ENCODE measurements around the gene FAM156A. TPM values are rescaled to one million over a fixed set of nuclear protein-coding genes. Genes with fewer than 3 reads are reported as not detected.

The FAM156A gene
- total and polyA plus RNA-seq, 7 donors = 3.4 to 9.9 (median 5.7) TPM

DNA sequence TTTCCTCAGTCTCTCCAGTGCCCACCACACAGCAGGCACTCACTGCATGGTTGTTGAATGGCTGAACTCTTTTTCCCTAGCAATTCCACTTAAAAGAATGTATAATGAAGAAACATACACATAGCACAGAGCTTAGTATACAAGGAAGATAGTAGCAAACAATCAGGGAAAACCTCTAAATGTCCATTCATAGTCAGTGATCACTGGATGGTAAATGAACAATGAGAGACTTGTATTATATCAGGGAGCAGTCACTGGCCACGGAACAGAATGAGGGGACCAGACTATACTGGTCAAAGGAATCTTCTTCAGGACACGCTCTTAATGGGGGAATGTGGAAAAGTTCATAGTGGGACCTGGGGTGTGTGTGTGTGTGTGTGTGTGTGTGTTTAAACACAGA, 43.6 kb upstream of the FAM156A start:
- TF ChIP-seq, protein P1, sequence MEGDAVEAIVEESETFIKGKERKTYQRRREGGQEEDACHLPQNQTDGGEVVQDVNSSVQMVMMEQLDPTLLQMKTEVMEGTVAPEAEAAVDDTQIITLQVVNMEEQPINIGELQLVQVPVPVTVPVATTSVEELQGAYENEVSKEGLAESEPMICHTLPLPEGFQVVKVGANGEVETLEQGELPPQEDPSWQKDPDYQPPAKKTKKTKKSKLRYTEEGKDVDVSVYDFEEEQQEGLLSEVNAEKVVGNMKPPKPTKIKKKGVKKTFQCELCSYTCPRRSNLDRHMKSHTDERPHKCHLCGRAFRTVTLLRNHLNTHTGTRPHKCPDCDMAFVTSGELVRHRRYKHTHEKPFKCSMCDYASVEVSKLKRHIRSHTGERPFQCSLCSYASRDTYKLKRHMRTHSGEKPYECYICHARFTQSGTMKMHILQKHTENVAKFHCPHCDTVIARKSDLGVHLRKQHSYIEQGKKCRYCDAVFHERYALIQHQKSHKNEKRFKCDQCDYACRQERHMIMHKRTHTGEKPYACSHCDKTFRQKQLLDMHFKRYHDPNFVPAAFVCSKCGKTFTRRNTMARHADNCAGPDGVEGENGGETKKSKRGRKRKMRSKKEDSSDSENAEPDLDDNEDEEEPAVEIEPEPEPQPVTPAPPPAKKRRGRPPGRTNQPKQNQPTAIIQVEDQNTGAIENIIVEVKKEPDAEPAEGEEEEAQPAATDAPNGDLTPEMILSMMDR (IDR thresholded peaks at IDR 0.05) = no peak
- Histone ChIP-seq H3K27me3 (ENCODE audit: insufficient read depth in 3 of 3, low read length in 2 of 3) (peaks cover 0 to 41% (median 0%) of the 10 kb centered on the region in 3 donors), H3K4me1 (no peaks in the 10 kb centered on the region), H3K9me3 (no peaks in the 10 kb centered on the region), H3K4me3 (no peak overlapping the region), H3K27ac (no peak overlapping the region), H3K36me3 (ENCODE audit: insufficient read depth in 1 of 2, low read depth in 1 of 2) (no peaks in the 10 kb centered on the region)
- intact Hi-C loops (cut with DNase I) = no loop called here
- DNase-seq (no peak), ATAC-seq (no peak)
- 65 to 81% (median 81%) methylated on average over 2 of the region's 2 CpGs for whole genome bisulfite sequencing, 3 donors

DNA sequence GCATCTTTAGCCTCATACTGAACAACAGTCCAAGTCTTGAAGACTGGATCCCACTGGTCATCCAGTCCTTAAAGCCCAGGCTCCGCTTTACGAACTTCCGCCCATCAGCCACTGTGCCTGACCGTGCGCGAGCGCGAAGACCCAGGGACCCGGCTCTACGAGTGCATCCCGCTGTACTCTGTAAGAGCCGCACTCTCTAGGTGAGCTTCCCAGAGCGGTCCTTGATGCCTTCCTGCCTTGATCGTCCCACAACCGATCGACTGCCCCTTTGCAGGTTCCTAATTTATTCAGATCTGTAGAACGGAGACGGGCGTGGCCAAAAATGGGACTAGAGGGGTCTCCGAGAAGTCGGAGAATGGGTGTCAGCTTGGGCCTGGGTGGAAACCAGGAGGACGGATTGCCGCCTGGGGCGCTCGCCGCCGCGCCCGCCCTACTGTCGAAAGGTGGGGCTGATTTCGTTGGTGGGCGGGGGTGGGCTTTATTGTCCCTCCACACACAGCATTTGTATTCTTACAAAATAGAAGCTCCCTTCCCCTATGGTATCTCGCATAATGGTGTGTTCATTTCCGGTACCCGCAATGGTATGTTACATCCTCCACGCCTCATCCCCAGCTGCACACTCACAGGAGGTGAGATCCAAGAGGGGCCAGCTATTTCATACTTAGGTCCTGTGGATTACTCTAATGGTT, 42.3 kb upstream of the FAM156A start:
- ATAC-seq = no peak
- Histone ChIP-seq H3K27me3 (ENCODE audit: insufficient read depth in 3 of 3, low read length in 2 of 3) (peaks cover 0 to 48% (median 0%) of the 10 kb centered on the region in 3 donors), H3K4me1 (peaks cover 3% of the 10 kb centered on the region), H3K36me3 (ENCODE audit: insufficient read depth in 1 of 2, low read depth in 1 of 2) (no peaks in the 10 kb centered on the region), H3K27ac (no peak overlapping the region), H3K9me3 (no peaks in the 10 kb centered on the region), H3K4me3 (no peak overlapping the region)
- WGBS, 3 donors = 25 to 51% (median 32%) methylated on average over 34 to 36 of the region's 36 CpGs
- TF ChIP-seq, protein P1 (IDR thresholded peaks at IDR 0.05) = no peak
- intact Hi-C loops (cut with DNase I) = no loop called here
- no peak for DNase-seq

DNA sequence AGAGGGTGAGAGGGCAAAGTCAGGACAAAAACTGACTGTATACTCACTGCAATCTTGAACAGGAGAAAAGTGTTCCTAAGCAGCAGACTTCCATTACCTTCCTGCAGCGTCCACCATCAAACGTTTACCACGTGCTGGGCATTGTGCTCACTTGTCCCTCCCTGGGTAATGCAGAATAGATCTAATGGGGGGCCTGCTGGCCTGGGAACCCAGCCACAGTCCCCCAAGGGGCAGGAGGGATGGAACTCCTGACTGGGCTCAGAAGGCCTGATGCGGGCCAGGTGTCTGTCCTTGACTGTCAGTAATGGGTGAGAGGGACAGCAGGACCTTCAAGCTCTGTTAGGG, 37.6 kb upstream of the FAM156A start:
- TF ChIP-seq, protein P1 (IDR thresholded peaks at IDR 0.05) = no peak
- H3K27me3 ChIP-seq (ENCODE audit: insufficient read depth in 3 of 3, low read length in 2 of 3) = peaks cover 0 to 38% (median 0%) of the 10 kb centered on the region in 3 donors
- peaks cover 10% of the 10 kb centered on the region for H3K4me1 ChIP-seq
- 15 to 24% (median 17%) methylated on average over 4 of the region's 4 CpGs for WGBS, 3 donors
- no peaks in the 10 kb centered on the region for H3K36me3 ChIP-seq (ENCODE audit: insufficient read depth in 1 of 2, low read depth in 1 of 2)
- peak overlapping the region; percentile 78 for H3K4me3 ChIP-seq
- DNase-seq (no peak), ATAC-seq (no peak)
- H3K9me3 ChIP-seq = no peaks in the 10 kb centered on the region
- intact Hi-C loops (cut with DNase I) = no loop called here
- H3K27ac ChIP-seq = peak overlapping the region; percentile 91

DNA sequence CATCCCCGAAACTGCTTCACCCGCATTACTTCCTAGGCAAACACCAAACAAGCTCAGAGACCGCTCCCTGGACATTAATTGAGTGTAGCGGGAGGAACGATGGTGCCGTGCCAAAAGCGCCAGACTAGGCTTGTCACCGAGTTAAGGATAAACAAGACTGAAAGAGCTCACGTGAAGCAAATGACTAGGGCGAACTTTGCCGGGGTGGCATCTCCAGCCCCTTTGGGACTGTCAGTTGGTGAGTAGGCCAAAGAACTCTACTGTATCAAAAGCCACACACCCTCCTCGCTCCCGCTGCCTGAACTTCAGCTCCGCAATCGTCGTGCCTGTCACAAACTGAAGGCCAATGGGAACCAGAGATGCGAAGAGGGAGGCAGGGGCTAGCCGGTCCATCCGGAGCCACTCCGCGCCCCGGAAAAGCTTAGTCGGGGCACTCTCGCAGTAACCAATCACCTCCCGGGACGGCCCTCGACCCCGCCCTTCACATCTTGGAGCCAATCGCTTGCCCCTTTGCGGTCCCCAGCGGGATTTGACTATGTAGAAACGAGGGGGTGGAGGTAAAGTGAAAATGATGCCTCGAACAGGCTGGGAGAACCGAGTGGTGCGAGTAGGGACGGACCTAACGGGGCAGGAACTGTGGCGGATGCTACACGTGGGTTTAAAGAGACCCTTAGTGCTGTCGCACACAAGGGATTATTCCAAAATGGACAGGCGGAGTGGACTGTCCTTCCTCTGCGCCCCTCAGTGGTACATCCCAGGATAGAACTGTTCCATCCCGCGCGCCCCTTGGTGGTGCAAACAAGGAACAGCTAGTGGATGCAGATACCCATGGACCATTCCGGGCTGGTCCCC, 37.0 kb upstream of the FAM156A start:
- DNase-seq (peak; percentile 93 to 96), ATAC-seq (peak; percentile 98 to 99 (median 98))
- intact Hi-C loops (cut with DNase I) = no loop called here
- WGBS, 3 donors = 0 to 29% (median 0%) methylated on average over 33 to 46 of the region's 46 CpGs
- TF ChIP-seq, protein P1 (IDR thresholded peaks at IDR 0.05) = peak; percentile 66
- Histone ChIP-seq H3K4me3 (peak overlapping the region; percentile 78), H3K36me3 (ENCODE audit: insufficient read depth in 1 of 2, low read depth in 1 of 2) (no peaks in the 10 kb centered on the region), H3K27ac (peak overlapping the region; percentile 91), H3K4me1 (peaks cover 10% of the 10 kb centered on the region), H3K27me3 (ENCODE audit: insufficient read depth in 3 of 3, low read length in 2 of 3) (peaks cover 0 to 32% (median 0%) of the 10 kb centered on the region in 3 donors), H3K9me3 (no peaks in the 10 kb centered on the region)

Data from psoas muscle (tissue), 8 donors.